Measurements from ENCODE around the gene GABBR2.

Gene GABBR2

GRCh38 chr9:98625728-98626127 lies 83.0 kb downstream of the GABBR2 start:
- DNase-seq: no peak

- no peak for DNase-seq
These were observed 88.9 kb downstream of the GABBR2 start for GRCh38 chr9:98619788-98620187.

GRCh38 chr9:98615633-98616032 lies 93.1 kb downstream of the GABBR2 start:
- no peak for DNase-seq

GRCh38 chr9:98614941-98615340 lies 93.8 kb downstream of the GABBR2 start:
- DNase-seq: no peak

GRCh38 chr9:98612061-98612752 lies 96.5 kb downstream of the GABBR2 start:
- DNase-seq: no peak

GRCh38 chr9:98611319-98611718 lies 97.4 kb downstream of the GABBR2 start:
- no peak for DNase-seq

- no peak for DNase-seq
These were observed 98.0 kb downstream of the GABBR2 start for GRCh38 chr9:98610711-98611110.

- DNase-seq: no peak
These were observed 98.5 kb downstream of the GABBR2 start for GRCh38 chr9:98610211-98610610.

- no peak for DNase-seq
These were observed 99.1 kb downstream of the GABBR2 start for GRCh38 chr9:98609646-98610045.

GRCh38 chr9:98607787-98608186 lies 100.9 kb downstream of the GABBR2 start:
- DNase-seq: no peak

- no peak for DNase-seq
These were observed 101.6 kb downstream of the GABBR2 start for GRCh38 chr9:98607152-98607551.

GRCh38 chr9:98606730-98607129 lies 102.0 kb downstream of the GABBR2 start:
- no peak for DNase-seq

GRCh38 chr9:98605116-98605515 lies 103.6 kb downstream of the GABBR2 start:
- no peak for DNase-seq

- no peak for DNase-seq
These were observed 104.8 kb downstream of the GABBR2 start for GRCh38 chr9:98603821-98604383.

- no peak for DNase-seq
These were observed 105.8 kb downstream of the GABBR2 start for GRCh38 chr9:98602839-98603500.

- no peak for DNase-seq
These were observed 108.1 kb downstream of the GABBR2 start for GRCh38 chr9:98600631-98601030.

- DNase-seq: no peak
These were observed 109.0 kb downstream of the GABBR2 start for GRCh38 chr9:98599566-98600216.

- no peak for DNase-seq
These were observed 109.9 kb downstream of the GABBR2 start for GRCh38 chr9:98598861-98599260.

GRCh38 chr9:98597236-98597771 lies 111.4 kb downstream of the GABBR2 start:
- no peak for DNase-seq

GRCh38 chr9:98596486-98596885 lies 112.2 kb downstream of the GABBR2 start:
- no peak for DNase-seq

- no peak for DNase-seq
These were observed 114.1 kb downstream of the GABBR2 start for GRCh38 chr9:98594546-98595160.

GRCh38 chr9:98593354-98594253 lies 115.1 kb downstream of the GABBR2 start:
- no peak for DNase-seq
